Gastroesophageal sphincter (tissue), 4 donors: ENCODE results near the gene NID2. TPM values are rescaled to one million over a fixed set of nuclear protein-coding genes. Genes with fewer than 3 reads are reported as not detected.
A peak's percentile ranks its signal among the peaks of the same experiment; 100 is the strongest.

ENCODE experiments used
- ATAC-seq: fragments of 150-250 bp; one replicate; pipeline ENCODE4 v1.9.1; 2016; ENCODE audit warnings: mild to moderate bottlenecking, moderate library complexity
- H3K27ac ChIP-seq, 4 donors: fragments of 200-600 bp; sonication (generic) in 3 of 4; 1 replicate in 3 of 4; 2 replicates in 1 of 4; pipeline ENCODE4 v1.5.1; 2016 to 2019
- H3K27me3 ChIP-seq: fragments of 200-600 bp; sonication (generic); one replicate; pipeline ENCODE4 v1.5.1; 2019
- H3K36me3 ChIP-seq, 2 donors: fragments of 200-600 bp; sonication (generic); one replicate each; pipeline ENCODE4 v1.5.1; 2019; ENCODE audit warnings: control low read depth in 1 of 2
- H3K4me1 ChIP-seq, 3 donors: fragments of 200-600 bp; sonication (generic); 1 replicate in 2 of 3; 2 replicates in 1 of 3; pipeline ENCODE4 v1.5.1; 2016 to 2019; ENCODE audit warnings: control low read depth in 2 of 3
- H3K4me3 ChIP-seq, 2 donors: fragments of 200-600 bp; sonication (generic); one replicate each; pipeline ENCODE4 v1.5.1; 2019; ENCODE audit warnings: mild to moderate bottlenecking in 1 of 2, moderate library complexity in 1 of 2
- H3K9me3 ChIP-seq, 3 donors: fragments of 200-600 bp; sonication (generic); one replicate each; pipeline ENCODE4 v1.5.1; 2017 to 2019; ENCODE audit warnings: control low read depth in 2 of 3
- CTCF ChIP-seq, 4 experiments: fragments of 200-600 bp in 2 of 4; fragments of 450-650 bp in 2 of 4; sonication (generic) in 1 of 4; IDR thresholded peaks; one replicate each; pipeline ENCODE4 v1.5.1; 2017 to 2019; ENCODE audit warnings: antibody characterized with exemption in 4 of 4, mild to moderate bottlenecking in 2 of 4, moderate library complexity in 2 of 4
- EP300 ChIP-seq: sonication (generic); formaldehyde crosslinking; IDR thresholded peaks from one replicate; pipeline ENCODE4 v1.6.1; 2017; ENCODE audit warnings: antibody characterized with exemption, mild to moderate bottlenecking
- POLR2A ChIP-seq, 2 donors: fragments of 450-650 bp; IDR thresholded peaks; one replicate each; pipeline ENCODE4 v1.6.1; 2017; ENCODE audit warnings: antibody characterized with exemption in 2 of 2, mild to moderate bottlenecking in 2 of 2, moderate library complexity in 1 of 2
- POLR2AphosphoS5 ChIP-seq: sonication (generic); formaldehyde crosslinking; IDR thresholded peaks from one replicate; pipeline ENCODE4 v1.6.1; 2017; ENCODE audit warnings: antibody characterized with exemption
- WGBS, 2 donors: methylation state at CpG; one replicate each; pipeline ENCODE4 v1.1.5; 2018; ENCODE audit warnings: low coverage in 1 of 2; 5-methylcytosine and 5-hydroxymethylcytosine counted together
- total RNA-seq, 4 donors: library from RNA; depleted of rRNA; stranded (reverse); fragments of >200 nt; gene quantifications; one replicate each; pipeline ENCODE4 v1.1.0, GENCODE V29; 2016

Gene NID2
- total RNA-seq, 4 donors from 2014 or later = 35.0 to 71.9 (median 63.3) TPM

- ATAC-seq = peak; percentile 66
- no peaks in the 10 kb centered on the region for H3K27me3 ChIP-seq
- H3K4me3 ChIP-seq = no peak overlapping the region
- H3K27ac ChIP-seq = peak overlapping the region in 3 of 4 donors; percentile 56 to 61 (median 56)
- no peak for TF ChIP-seq CTCF (IDR thresholded peaks at IDR 0.05)
- TF ChIP-seq POLR2A (IDR thresholded peaks at IDR 0.05) = no peak
- TF ChIP-seq EP300 = no peak
- H3K9me3 ChIP-seq = no peaks in the 10 kb centered on the region
- H3K4me1 ChIP-seq = peaks cover 0 to 77% (median 12%) of the 10 kb centered on the region in 3 donors
- H3K36me3 ChIP-seq = peaks cover 0 to 54% of the 10 kb centered on the region in 2 donors
Measured at GRCh38 chr14:52025310-52025709, 43.5 kb downstream of the NID2 start.

GRCh38 chr14:52023518-52023917, 45.3 kb downstream of the NID2 start:
- Histone ChIP-seq H3K27me3 (no peaks in the 10 kb centered on the region), H3K4me1 (peaks cover 0 to 73% (median 12%) of the 10 kb centered on the region in 3 donors), H3K9me3 (no peaks in the 10 kb centered on the region), H3K4me3 (no peak overlapping the region), H3K36me3 (peaks cover 0 to 62% of the 10 kb centered on the region in 2 donors), H3K27ac (peak overlapping the region in 2 of 4 donors; percentile 4 to 34)
- peak; percentile 67 for ATAC-seq
- no peak for TF ChIP-seq POLR2AphosphoS5
- no peak for TF ChIP-seq CTCF (IDR thresholded peaks at IDR 0.05)
- no peak for TF ChIP-seq POLR2A (IDR thresholded peaks at IDR 0.05)
- no peak for TF ChIP-seq EP300
- 0 to 29% methylated on average over 1 of the region's 1 CpG for WGBS, 2 donors

GRCh38 chr14:52021957-52022600, 46.8 kb downstream of the NID2 start:
- no peaks in the 10 kb centered on the region for H3K9me3 ChIP-seq
- H3K4me1 ChIP-seq = peaks cover 0 to 69% (median 12%) of the 10 kb centered on the region in 3 donors
- TF ChIP-seq EP300 (no peak), POLR2AphosphoS5 (no peak), CTCF (IDR thresholded peaks at IDR 0.05) (no peak), POLR2A (IDR thresholded peaks at IDR 0.05) (no peak)
- H3K36me3 ChIP-seq = peaks cover 0 to 59% of the 10 kb centered on the region in 2 donors
- 56 to 62% methylated on average over 5 to 6 of the region's 6 CpGs for WGBS, 2 donors
- no peak for ATAC-seq
- peak overlapping the region in 2 of 4 donors; percentile 7 to 13 for H3K27ac ChIP-seq
- no peak overlapping the region for H3K4me3 ChIP-seq
- no peaks in the 10 kb centered on the region for H3K27me3 ChIP-seq

GRCh38 chr14:52020866-52021717, 47.8 kb downstream of the NID2 start:
- Histone ChIP-seq H3K27me3 (no peaks in the 10 kb centered on the region), H3K4me3 (no peak overlapping the region), H3K4me1 (peaks cover 0 to 60% (median 12%) of the 10 kb centered on the region in 3 donors), H3K36me3 (peaks cover 0 to 59% of the 10 kb centered on the region in 2 donors), H3K27ac (peak overlapping the region in 2 of 4 donors; percentile 10 to 13), H3K9me3 (no peaks in the 10 kb centered on the region)
- TF ChIP-seq CTCF (IDR thresholded peaks at IDR 0.05) = no peak
- no peak for TF ChIP-seq POLR2AphosphoS5
- TF ChIP-seq EP300 = no peak
- TF ChIP-seq POLR2A (IDR thresholded peaks at IDR 0.05) = no peak
- 58 to 70% methylated on average over 6 to 7 of the region's 7 CpGs for WGBS, 2 donors
- no peak for ATAC-seq
